ENCODE measurements around the gene USP24. TPM values are rescaled to one million over a fixed set of nuclear protein-coding genes. Genes with fewer than 3 reads are reported as not detected.

Gene USP24
- total RNA-seq, 6 experiments from 2014 or later, result 19.9 to 28.0 (median 21.9) TPM

DNA sequence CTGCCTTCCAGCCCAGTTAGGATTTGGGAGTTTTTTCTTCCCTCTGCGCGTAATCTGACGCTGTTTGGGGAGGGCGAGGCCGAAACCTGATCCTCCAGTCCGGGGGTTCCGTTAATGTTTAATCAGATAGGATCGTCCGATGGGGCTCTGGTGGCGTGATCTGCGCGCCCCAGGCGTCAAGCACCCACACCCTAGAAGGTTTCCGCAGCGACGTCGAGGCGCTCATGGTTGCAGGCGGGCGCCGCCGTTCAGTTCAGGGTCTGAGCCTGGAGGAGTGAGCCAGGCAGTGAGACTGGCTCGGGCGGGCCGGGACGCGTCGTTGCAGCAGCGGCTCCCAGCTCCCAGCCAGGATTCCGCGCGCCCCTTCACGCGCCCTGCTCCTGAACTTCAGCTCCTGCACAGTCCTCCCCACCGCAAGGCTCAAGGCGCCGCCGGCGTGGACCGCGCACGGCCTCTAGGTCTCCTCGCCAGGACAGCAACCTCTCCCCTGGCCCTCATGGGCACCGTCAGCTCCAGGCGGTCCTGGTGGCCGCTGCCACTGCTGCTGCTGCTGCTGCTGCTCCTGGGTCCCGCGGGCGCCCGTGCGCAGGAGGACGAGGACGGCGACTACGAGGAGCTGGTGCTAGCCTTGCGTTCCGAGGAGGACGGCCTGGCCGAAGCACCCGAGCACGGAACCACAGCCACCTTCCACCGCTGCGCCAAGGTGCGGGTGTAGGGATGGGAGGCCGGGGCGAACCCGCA, 175.7 kb downstream of the USP24 start, which contains the start of gene PCSK9:
TSS of gene PCSK9 (plus strand) at position 207 of the 741 bp plus-strand sequence. CDS start at position 497, 290 bp downstream.
- peaks cover 0 to 66% (median 31%) of the 10 kb centered on the region in 4 donors for H3K4me1 ChIP-seq
- TF ChIP-seq, protein P1, sequence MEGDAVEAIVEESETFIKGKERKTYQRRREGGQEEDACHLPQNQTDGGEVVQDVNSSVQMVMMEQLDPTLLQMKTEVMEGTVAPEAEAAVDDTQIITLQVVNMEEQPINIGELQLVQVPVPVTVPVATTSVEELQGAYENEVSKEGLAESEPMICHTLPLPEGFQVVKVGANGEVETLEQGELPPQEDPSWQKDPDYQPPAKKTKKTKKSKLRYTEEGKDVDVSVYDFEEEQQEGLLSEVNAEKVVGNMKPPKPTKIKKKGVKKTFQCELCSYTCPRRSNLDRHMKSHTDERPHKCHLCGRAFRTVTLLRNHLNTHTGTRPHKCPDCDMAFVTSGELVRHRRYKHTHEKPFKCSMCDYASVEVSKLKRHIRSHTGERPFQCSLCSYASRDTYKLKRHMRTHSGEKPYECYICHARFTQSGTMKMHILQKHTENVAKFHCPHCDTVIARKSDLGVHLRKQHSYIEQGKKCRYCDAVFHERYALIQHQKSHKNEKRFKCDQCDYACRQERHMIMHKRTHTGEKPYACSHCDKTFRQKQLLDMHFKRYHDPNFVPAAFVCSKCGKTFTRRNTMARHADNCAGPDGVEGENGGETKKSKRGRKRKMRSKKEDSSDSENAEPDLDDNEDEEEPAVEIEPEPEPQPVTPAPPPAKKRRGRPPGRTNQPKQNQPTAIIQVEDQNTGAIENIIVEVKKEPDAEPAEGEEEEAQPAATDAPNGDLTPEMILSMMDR (IDR thresholded peaks at IDR 0.05), result no peak
- TF ChIP-seq POLR2A (IDR thresholded peaks at IDR 0.05), result peak; percentile 81
- peaks cover 0 to 14% (median 4%) of the 10 kb centered on the region in 4 donors for H3K36me3 ChIP-seq
- peak; percentile 83 to 92 (median 91) for DNase-seq
- 2% methylated on average over 24 of the region's 67 CpGs for WGBS (ENCODE audit: insufficient coverage, low coverage, low lambda C conversion rate, missing lambda C conversion rate)
- ATAC-seq, result peak; percentile 72 to 88 (median 84)
- intact Hi-C loops (cut with DNase I), result no loop called here
- no peaks in the 10 kb centered on the region for H3K27me3 ChIP-seq
- H3K27ac ChIP-seq, result peak within 1 kb of the TSS; percentile 63 to 88 (median 88)
- peak within 1 kb of the TSS; percentile 53 to 72 (median 70) for H3K4me3 ChIP-seq
- no peaks in the 10 kb centered on the region for H3K9me3 ChIP-seq

DNA sequence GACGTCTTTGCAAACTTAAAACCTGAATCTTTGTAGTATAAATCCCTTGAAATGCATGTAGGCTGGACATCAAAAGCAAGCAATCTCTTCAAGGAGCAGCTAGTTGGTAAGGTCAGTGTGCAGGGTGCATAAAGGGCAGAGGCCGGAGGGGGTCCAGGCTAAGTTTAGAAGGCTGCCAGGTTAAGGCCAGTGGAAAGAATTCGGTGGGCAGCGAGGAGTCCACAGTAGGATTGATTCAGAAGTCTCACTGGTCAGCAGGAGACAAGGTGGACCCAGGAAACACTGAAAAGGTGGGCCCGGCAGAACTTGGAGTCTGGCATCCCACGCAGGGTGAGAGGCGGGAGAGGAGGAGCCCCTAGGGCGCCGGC, 176.2 kb downstream of the USP24 start:
- Histone ChIP-seq H3K27me3 (no peaks in the 10 kb centered on the region), H3K4me3 (peak overlapping the region in 2 of 3 donors; percentile 70 to 72), H3K4me1 (peaks cover 0 to 66% (median 28%) of the 10 kb centered on the region in 4 donors), H3K27ac (peak overlapping the region; percentile 33 to 88 (median 88)), H3K36me3 (peaks cover 0 to 8% (median 1%) of the 10 kb centered on the region in 4 donors), H3K9me3 (no peaks in the 10 kb centered on the region)
- ATAC-seq (no peak), DNase-seq (no peak)
- intact Hi-C loops (cut with DNase I), result no loop called here
- TF ChIP-seq, protein P1 (IDR thresholded peaks at IDR 0.05), result no peak
- no peak for TF ChIP-seq POLR2A (IDR thresholded peaks at IDR 0.05)
- WGBS (ENCODE audit: insufficient coverage, low coverage, low lambda C conversion rate, missing lambda C conversion rate), result 12% methylated on average over 6 of the region's 9 CpGs

DNA sequence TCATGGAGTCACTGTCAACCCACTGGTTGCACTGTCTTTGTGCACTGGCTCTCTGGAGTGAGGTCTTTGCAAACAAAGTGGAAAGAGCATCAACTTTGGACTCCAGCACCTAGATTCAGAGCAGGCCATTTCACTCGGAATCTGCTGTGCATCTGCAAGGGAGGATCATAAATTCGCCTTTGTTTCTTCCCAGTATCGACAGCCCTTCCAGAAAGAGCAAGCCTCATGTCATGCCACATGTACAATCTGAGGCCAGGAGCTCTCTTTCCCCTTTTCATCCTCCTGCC, 176.7 kb downstream of the USP24 start:
- H3K4me3 ChIP-seq, result no peak overlapping the region
- intact Hi-C loops (cut with DNase I), result no loop called here
- WGBS (ENCODE audit: insufficient coverage, low coverage, low lambda C conversion rate, missing lambda C conversion rate), result 36% methylated on average over 3 of the region's 3 CpGs
- no peak for DNase-seq
- peaks cover 0 to 66% (median 26%) of the 10 kb centered on the region in 4 donors for H3K4me1 ChIP-seq
- peaks cover 0 to 5% (median 0%) of the 10 kb centered on the region in 4 donors for H3K36me3 ChIP-seq
- ATAC-seq, result peak in 2 of 4 donors; percentile 4 to 24
- TF ChIP-seq POLR2A (IDR thresholded peaks at IDR 0.05), result no peak
- TF ChIP-seq, protein P1 (IDR thresholded peaks at IDR 0.05), result no peak
- H3K27me3 ChIP-seq, result no peaks in the 10 kb centered on the region
- peak overlapping the region; percentile 33 to 88 (median 88) for H3K27ac ChIP-seq
- no peaks in the 10 kb centered on the region for H3K9me3 ChIP-seq

DNA sequence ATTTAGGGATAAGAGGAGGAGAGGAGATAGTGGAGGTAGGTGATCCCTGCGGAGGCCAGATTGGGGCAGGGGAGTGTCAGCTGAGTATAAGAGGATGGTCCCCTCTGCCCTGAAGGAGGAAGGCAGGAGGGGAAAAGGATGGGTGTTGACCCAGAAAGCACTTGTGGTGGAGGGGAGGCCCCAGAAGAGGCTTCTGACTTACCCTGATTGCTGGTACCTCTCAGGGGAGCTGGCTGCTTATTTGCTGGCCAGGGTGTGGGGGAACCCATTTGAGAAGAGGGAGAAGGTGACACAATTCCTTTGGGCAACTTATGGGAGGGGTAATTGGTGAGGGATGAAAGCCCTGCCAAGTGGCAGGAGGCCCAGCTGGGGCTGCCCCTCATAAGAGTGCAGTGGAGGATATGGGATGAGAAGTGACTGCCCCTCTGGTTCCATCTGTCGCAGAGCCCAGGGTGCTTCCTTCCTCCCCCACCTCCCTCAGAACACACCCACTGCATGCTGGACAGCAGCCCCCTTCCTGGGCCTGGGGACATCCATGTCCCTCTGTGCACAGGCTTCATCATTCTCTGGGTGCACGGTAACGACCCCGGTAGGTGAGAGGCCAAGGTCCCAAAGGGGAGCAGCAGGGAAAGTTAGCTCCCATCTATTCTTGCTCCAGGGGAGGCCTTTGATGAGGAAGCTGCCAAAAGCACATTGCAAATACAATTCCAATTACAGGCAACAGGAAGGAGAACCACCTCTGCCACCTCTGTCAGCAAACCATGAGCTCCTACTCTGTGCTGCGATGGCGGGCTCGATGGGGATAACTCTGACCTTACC, 177.2 kb downstream of the USP24 start:
- Histone ChIP-seq H3K4me3 (no peak overlapping the region), H3K36me3 (peaks cover 0 to 2% (median 0%) of the 10 kb centered on the region in 4 donors), H3K9me3 (no peaks in the 10 kb centered on the region), H3K4me1 (peaks cover 0 to 63% (median 24%) of the 10 kb centered on the region in 4 donors), H3K27ac (peak overlapping the region in 2 of 3 donors; percentile 88), H3K27me3 (no peaks in the 10 kb centered on the region)
- ATAC-seq (no peak), DNase-seq (peak in 1 of 3 donors; percentile 42)
- TF ChIP-seq, protein P1 (IDR thresholded peaks at IDR 0.05), result no peak
- no peak for TF ChIP-seq POLR2A (IDR thresholded peaks at IDR 0.05)
- intact Hi-C loops (cut with DNase I), result no loop called here
- WGBS (ENCODE audit: insufficient coverage, low coverage, low lambda C conversion rate, missing lambda C conversion rate), result 51% methylated on average over 7 of the region's 8 CpGs
